HL-60 (cell line): Measurements from ENCODE around the gene SLC2A9.

Experiments used
- DNase-seq, 2 experiments: peaks; one replicate each; pipeline ENCODE4 v3.0.0-alpha.2; 2010 to 2020; ENCODE audit warnings: low read depth in 1 of 2, low spot score in 1 of 2
- H3K27ac ChIP-seq: fragments of 250-450 bp; sonication (Bioruptor Pico); replicated peaks from 2 replicates; pipeline ENCODE4 v1.5.1; 2020; ENCODE audit warnings: mild to moderate bottlenecking, moderate library complexity
- H3K27me3 ChIP-seq: fragments of 250-450 bp; sonication (Bioruptor Pico); 2 replicates; pipeline ENCODE4 v1.5.1; 2021; ENCODE audit warnings: mild to moderate bottlenecking, moderate library complexity; ENCODE audit not compliant: insufficient read depth, poor library complexity, severe bottlenecking
- H3K4me3 ChIP-seq: replicated peaks from 2 replicates; pipeline ENCODE4 v1.5.1; 2011; ENCODE audit warnings: mild to moderate bottlenecking, control low read depth, low read length; ENCODE audit not compliant: insufficient read depth
- CTCF ChIP-seq: IDR thresholded peaks from one replicate; pipeline ENCODE4 v1.5.1; 2011; ENCODE audit warnings: low read length, control low read depth, inconsistent platforms; ENCODE audit not compliant: insufficient read depth
- GABPA ChIP-seq: IDR thresholded peaks from 2 replicates; pipeline ENCODE4 v1.6.1; 2012; ENCODE audit warnings: low read depth
- POLR2AphosphoS5 ChIP-seq: IDR thresholded peaks from 2 replicates; pipeline ENCODE4 v1.6.1; 2012; ENCODE audit warnings: low read depth
- SPI1 ChIP-seq: IDR thresholded peaks from 2 replicates; pipeline ENCODE4 v1.6.1; 2012; ENCODE audit warnings: low read depth, mild to moderate bottlenecking, borderline replicate concordance
- TF ChIP-seq, protein P1 (sequence below): IDR thresholded peaks from 2 replicates; pipeline ENCODE4 v1.6.1; 2012; ENCODE audit warnings: low read depth; ENCODE audit not compliant: insufficient replicate concordance

Gene SLC2A9

DNA sequence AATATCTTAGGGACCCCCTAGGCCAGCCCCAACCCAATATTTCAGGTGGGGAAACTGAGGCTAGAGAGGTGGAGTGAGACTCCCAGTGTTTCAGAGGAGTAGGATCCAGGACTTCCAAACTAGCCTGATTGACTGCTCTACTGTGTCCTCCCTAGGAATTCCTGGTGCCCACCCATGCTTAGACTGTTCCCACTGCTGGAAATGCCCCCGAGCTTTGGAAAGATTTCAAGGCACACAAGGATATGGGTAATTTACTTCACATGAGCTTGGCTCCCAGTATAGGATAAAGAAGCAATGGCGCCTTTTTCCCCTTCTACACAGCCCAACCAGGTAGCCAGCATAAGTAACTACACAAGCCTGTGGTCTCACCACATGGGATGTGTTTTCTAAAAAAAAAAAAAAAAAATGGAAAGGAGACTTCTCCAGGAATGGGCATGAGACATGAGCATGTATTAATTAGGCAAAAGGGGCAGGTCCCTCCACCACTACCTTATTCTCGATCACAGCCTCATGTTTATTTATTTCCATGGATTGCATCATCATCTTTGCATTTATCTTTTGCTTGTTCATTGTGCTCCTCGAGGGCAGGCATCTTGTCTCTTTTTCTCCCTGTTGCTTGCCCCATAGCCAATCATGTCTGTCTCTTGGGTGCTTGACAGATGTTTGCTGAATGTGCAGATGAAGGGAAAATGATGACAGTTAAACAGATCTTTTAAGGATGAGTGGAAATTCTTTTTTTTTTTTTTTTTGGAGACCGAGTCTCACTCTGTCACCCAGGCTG, 173.1 kb downstream of the SLC2A9 start:
- H3K27ac ChIP-seq, result no peak overlapping the region
- DNase-seq, result no peak
- H3K27me3 ChIP-seq, result no peaks in the 10 kb centered on the region
- TF ChIP-seq GABPA, result no peak
- TF ChIP-seq CTCF, result no peak
- TF ChIP-seq POLR2AphosphoS5, result no peak
- TF ChIP-seq, protein P1, sequence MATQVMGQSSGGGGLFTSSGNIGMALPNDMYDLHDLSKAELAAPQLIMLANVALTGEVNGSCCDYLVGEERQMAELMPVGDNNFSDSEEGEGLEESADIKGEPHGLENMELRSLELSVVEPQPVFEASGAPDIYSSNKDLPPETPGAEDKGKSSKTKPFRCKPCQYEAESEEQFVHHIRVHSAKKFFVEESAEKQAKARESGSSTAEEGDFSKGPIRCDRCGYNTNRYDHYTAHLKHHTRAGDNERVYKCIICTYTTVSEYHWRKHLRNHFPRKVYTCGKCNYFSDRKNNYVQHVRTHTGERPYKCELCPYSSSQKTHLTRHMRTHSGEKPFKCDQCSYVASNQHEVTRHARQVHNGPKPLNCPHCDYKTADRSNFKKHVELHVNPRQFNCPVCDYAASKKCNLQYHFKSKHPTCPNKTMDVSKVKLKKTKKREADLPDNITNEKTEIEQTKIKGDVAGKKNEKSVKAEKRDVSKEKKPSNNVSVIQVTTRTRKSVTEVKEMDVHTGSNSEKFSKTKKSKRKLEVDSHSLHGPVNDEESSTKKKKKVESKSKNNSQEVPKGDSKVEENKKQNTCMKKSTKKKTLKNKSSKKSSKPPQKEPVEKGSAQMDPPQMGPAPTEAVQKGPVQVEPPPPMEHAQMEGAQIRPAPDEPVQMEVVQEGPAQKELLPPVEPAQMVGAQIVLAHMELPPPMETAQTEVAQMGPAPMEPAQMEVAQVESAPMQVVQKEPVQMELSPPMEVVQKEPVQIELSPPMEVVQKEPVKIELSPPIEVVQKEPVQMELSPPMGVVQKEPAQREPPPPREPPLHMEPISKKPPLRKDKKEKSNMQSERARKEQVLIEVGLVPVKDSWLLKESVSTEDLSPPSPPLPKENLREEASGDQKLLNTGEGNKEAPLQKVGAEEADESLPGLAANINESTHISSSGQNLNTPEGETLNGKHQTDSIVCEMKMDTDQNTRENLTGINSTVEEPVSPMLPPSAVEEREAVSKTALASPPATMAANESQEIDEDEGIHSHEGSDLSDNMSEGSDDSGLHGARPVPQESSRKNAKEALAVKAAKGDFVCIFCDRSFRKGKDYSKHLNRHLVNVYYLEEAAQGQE, result no peak
- no peak for TF ChIP-seq SPI1
- H3K4me3 ChIP-seq, result no peak overlapping the region

DNA sequence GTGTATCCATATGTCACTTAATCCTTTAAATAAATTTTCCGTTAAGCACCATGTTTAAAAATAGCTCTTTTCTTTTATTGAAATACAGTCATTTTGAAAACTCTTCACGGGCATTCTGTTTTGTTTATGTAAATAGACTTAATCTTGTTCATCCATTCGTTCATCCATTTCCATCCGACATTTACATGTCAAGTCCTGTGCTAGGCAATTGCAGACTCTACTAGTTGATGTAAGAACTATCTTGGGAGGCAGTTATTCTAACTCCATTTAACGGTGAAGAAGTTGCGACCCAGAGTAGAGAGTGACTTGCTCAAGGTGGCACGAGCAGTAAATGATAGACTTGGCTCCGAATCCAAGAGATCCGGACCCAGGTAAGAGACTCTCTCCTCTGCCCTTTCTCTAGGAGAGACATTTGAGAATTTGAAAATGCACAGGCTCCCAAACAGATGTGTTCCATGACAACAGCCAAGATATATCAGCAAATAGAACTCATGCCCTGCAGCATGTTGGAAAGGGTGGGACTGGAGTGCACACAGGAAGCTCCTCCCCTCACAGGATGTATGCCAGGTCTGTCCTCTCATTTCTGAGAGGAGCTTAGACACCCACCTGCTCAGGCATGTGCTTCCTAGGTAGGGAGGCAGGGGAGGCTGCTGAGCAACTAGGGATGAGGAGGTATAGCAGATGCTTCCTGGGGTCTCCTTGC, 175.4 kb downstream of the SLC2A9 start:
- H3K27ac ChIP-seq, result no peak overlapping the region
- no peak for DNase-seq
- H3K27me3 ChIP-seq, result no peaks in the 10 kb centered on the region
- TF ChIP-seq SPI1 (no peak), POLR2AphosphoS5 (no peak), GABPA (no peak), CTCF (no peak)
- TF ChIP-seq, protein P1, result no peak
- H3K4me3 ChIP-seq, result no peak overlapping the region

DNA sequence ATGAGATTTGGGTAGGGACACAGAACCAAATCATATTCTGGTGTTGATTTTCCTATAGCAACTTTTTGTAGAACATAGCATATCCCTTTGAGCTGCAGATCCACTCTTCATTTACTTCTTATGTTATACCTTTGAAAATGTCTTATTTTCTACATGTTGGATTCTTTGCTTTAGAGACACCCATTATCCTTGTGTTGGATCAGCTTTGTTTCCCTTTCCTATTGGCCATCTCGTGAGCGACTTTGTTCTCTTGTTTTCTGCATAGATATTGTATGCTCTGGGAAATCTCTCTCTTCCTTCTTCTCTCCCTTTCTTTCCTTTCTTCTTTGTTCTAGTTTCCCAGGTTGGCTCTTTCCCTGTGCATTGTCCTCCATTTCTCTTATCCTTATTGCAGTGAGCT, 180.2 kb downstream of the SLC2A9 start:
- Histone ChIP-seq H3K4me3 (no peak overlapping the region), H3K27me3 (no peaks in the 10 kb centered on the region), H3K27ac (no peak overlapping the region)
- TF ChIP-seq POLR2AphosphoS5, result no peak
- TF ChIP-seq SPI1, result no peak
- no peak for TF ChIP-seq CTCF
- TF ChIP-seq, protein P1, result no peak
- no peak for TF ChIP-seq GABPA
- DNase-seq, result no peak
